WERI-Rb-1 (cell line): Measurements from ENCODE around the gene HPCAL4.
A peak's percentile ranks its signal among the peaks of the same experiment; 100 is the strongest.

ENCODE experiments used
- DNase-seq: peaks from one replicate; pipeline ENCODE4 v3.0.0-alpha.2; 2020
- H3K27ac ChIP-seq: fragments of 250-450 bp; sonication (Bioruptor Pico); 2 replicates; pipeline ENCODE4 v1.5.1; 2020; ENCODE audit warnings: mild to moderate bottlenecking, moderate library complexity
- H3K27me3 ChIP-seq: fragments of 250-450 bp; sonication (Bioruptor Pico); 2 replicates; pipeline ENCODE4 v1.5.1; 2021; ENCODE audit warnings: mild to moderate bottlenecking, low read depth, moderate library complexity; ENCODE audit not compliant: insufficient read depth, severe bottlenecking
- H3K36me3 ChIP-seq: fragments of 250-450 bp; sonication (Bioruptor Pico); 2 replicates; pipeline ENCODE4 v1.5.1; 2020; ENCODE audit warnings: mild to moderate bottlenecking, moderate library complexity
- H3K4me3 ChIP-seq: 2 replicates; pipeline ENCODE4 v1.5.1; 2011; ENCODE audit warnings: low read depth, mild to moderate bottlenecking, control low read depth, low read length
- H3K9me3 ChIP-seq: fragments of 250-450 bp; sonication (Bioruptor Pico); 2 replicates; pipeline ENCODE4 v1.5.1; 2021; ENCODE audit warnings: mild to moderate bottlenecking, moderate library complexity; ENCODE audit not compliant: severe bottlenecking
- CTCF ChIP-seq: IDR thresholded peaks from 2 replicates; pipeline ENCODE4 v1.5.1; 2011; ENCODE audit warnings: low read depth, mild to moderate bottlenecking, control low read depth, inconsistent platforms, low read length

The HPCAL4 gene

GRCh38 chr1:39652105-39652504, 39.1 kb downstream of the HPCAL4 start:
- DNase-seq = no peak
- no peak for TF ChIP-seq CTCF
- no peak overlapping the region for H3K4me3 ChIP-seq
- H3K36me3 ChIP-seq = no peaks in the 10 kb centered on the region
- no peak overlapping the region for H3K27ac ChIP-seq
- no peaks in the 10 kb centered on the region for H3K27me3 ChIP-seq
- H3K9me3 ChIP-seq = no peaks in the 10 kb centered on the region

- Histone ChIP-seq H3K27ac (no peak overlapping the region), H3K27me3 (no peaks in the 10 kb centered on the region), H3K9me3 (no peaks in the 10 kb centered on the region), H3K36me3 (no peaks in the 10 kb centered on the region), H3K4me3 (no peak overlapping the region)
- DNase-seq = no peak
- no peak for TF ChIP-seq CTCF
Measured at GRCh38 chr1:39650431-39650830, 40.8 kb downstream of the HPCAL4 start.

GRCh38 chr1:39649636-39650185, 41.5 kb downstream of the HPCAL4 start:
- H3K36me3 ChIP-seq = no peaks in the 10 kb centered on the region
- H3K27ac ChIP-seq = no peak overlapping the region
- no peak for DNase-seq
- H3K27me3 ChIP-seq = no peaks in the 10 kb centered on the region
- H3K4me3 ChIP-seq = no peak overlapping the region
- no peaks in the 10 kb centered on the region for H3K9me3 ChIP-seq
- TF ChIP-seq CTCF = no peak

DNA sequence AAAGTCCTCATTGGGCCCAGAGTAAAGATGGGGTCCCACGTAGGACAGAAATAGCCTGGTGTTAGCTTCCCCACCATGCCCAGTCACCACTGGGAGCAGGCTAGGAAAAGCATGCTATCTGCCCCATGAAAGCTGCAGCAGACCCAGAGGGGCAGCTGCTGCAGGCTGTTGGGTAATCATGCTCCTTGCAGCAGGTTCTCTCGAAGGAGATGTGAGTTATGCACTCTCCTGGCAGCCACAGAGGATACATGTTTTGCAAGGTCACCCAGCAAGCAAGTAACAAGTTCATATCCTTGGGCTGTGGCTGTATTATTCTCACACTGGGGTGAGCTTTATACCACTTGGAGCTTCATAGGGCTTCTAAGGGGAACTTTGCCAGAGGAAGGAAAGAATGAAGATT, 42.7 kb downstream of the HPCAL4 start:
- Histone ChIP-seq H3K27me3 (no peaks in the 10 kb centered on the region), H3K27ac (no peak overlapping the region), H3K9me3 (no peaks in the 10 kb centered on the region), H3K4me3 (no peak overlapping the region), H3K36me3 (no peaks in the 10 kb centered on the region)
- no peak for DNase-seq
- no peak for TF ChIP-seq CTCF

- DNase-seq = no peak
- TF ChIP-seq CTCF = no peak
- Histone ChIP-seq H3K27ac (peak overlapping the region; percentile 36; the same call in 1 of the 2 replicates), H3K9me3 (no peaks in the 10 kb centered on the region), H3K4me3 (no peak overlapping the region), H3K36me3 (no peaks in the 10 kb centered on the region), H3K27me3 (no peaks in the 10 kb centered on the region)
Measured at GRCh38 chr1:39647247-39647646, 44.0 kb downstream of the HPCAL4 start.
